HG03064 (cell line): Measurements from ENCODE around the gene OR10A4.
"Not testable (repeated sequence)": the region's sequence is repeated elsewhere in the genome, so short reads cannot be mapped to it uniquely, and the experiment has no call there.

Source experiments
- ATAC-seq: cut with Tn5 transposase; IDR thresholded peaks from one replicate; pipeline ENCODE4 v1.9.1; 2021; ENCODE audit warnings: low read depth; ENCODE audit not compliant: unreplicated experiment

OR10A4 gene

DNA sequence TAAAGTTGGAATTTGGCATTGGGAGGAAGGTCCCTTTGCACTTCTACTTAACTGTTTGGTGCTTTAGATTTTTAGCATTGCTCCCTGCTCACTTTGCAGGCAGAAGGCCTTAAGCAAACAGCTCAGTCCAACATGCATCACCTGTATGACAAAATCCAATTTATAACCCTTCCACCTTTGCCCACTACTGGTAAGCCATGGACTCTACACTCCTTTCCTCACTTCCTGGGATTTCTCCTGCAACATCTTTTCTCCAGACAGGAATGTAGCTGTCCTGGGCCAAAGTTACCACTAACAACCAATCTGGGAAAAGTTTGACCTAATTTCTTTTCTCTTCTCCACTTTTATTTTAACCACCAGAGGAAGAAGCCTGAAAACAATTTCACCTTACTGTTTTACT lies 17.7 kb downstream of the OR10A4 start:
- no peak for ATAC-seq

DNA sequence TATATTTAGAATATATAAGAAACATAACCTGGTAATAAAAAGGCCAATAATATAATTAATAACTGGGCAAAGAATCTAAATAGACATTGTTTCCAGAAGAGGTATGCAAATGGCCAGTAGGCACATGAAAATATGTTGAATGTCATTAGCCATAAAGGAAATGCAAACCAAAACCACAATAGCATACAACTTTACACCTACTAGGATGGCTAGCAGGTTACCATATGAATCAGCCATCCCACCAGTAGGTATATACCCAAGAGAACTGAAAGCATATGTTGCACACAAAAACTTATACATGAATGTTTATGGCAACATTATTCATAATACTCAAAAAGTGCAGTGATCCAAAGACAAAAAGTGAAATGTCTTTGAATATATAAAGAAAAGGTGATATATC lies 18.6 kb downstream of the OR10A4 start:
- no peak for ATAC-seq

DNA sequence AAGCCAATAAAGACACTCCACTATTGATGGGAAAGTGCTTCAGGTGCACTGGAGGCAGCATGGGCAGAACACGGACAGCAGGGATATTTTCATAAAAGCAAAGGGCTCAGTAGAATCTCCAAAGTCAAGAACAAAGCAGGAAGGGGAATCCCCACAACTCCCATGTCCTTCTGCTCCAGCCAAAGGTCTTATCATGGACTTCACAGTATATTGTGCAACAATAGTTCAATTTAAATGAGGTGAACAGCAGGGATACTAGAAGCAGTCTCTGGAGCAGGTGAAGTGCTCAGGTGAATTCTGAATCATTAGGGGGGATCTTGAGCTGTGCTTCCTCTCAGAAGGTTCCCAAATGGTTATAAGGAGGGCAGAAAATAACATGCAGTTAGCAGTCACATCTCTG lies 22.5 kb downstream of the OR10A4 start:
- no peak for ATAC-seq

DNA sequence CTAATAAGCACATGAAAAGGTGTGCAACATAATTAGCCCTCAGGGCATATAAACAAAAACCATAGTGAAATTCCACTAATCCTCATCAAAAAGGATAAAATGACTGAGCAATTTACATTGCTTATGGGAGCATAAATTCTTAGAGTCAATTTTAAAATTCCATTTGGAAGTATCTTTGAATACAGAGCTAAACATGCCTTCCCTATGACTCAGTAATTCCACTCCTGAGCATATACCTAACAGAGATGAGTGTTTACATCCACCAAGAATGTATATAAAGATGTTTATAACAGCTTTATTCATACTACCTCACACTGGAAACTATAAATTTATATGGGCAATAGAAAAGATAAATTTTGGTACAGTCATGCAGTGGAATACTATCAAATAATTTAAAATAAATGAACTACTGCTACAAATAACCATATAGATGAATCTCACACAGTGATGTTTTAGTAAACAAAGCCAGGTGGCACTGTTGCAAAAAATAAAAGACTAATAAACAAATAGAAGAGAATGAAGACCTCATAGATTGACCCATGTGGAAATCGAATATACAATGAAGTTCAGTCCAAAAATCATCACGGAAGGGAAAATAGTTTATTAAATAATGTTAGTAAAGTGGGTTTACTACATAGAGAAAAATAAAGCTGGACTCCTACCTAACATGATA lies 24.0 kb downstream of the OR10A4 start:
- no peak for ATAC-seq

DNA sequence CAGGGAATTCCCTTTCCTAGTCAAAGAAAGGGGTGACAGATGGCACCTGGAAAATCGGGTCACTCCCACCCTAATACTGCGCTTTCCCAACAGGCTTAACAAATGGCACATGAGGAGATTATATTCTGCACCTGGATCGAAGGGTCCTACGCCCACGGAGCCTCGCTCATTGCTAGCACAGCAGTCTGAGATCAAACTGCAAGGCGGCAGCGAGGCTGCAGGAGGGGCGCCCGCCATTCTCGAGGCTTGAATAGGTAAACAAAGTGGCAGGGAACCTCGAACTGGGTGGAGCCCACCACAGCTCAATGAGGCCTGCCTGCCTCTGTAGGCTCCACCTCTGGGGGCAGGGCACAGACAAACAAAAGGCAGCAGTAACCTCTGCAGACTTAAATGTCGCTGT lies 28.4 kb downstream of the OR10A4 start:
- ATAC-seq, result not testable (repeated sequence)

DNA sequence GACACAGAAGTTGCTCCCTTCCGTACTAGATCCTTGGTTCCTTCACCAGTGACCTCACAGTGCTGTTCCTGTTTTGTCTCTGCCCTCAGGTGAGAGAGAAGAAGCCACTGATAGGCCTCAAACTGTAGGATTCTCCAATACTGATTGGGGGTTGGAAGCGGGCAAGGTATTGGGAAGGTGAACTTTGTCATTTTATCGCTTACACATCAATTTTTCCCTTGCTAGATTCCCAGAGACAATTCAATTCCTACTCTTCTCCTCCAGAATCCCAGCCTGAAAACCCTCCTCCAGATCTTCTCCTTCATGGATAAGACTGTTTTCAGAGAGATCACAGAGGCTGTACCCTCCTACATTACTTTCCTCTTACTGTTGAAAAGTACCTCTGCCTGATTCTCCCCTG lies 35.0 kb downstream of the OR10A4 start:
- no peak for ATAC-seq

DNA sequence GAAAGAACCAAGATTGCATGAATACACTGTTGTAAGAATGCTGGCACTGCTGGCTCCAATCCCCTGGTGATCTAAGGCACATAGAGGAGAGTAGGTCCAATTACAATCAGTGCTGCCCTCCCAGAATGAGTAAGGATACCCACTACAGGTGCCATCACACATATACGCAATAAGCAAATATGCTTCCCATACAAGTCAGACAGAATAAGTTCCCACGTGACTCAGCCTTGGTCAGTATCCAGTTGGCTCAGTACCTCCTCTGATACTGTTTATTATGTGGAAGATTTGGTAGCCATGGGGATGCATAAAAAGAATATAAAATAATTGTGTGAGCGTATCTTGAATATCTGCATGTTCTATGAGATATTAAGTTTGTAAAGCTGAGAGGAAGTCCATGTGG lies 35.5 kb downstream of the OR10A4 start:
- ATAC-seq, result no peak

DNA sequence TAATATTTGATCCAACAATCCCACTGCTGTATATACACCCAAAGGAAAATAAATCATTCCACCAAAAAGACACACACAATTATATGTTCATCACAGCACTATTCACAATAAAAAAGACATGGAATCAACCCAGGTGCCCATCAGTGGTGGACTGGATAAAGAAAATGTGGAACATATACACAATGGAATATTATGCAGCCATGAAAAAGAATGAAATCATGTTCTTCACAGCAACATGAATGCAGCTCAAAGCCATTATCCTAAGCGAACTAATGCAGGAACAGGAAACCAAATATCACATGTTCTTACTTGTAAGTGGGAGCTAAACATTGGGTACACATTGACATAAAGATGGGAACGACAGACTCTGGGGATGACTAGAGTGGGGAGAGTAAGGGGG lies 43.3 kb downstream of the OR10A4 start:
- no peak for ATAC-seq

DNA sequence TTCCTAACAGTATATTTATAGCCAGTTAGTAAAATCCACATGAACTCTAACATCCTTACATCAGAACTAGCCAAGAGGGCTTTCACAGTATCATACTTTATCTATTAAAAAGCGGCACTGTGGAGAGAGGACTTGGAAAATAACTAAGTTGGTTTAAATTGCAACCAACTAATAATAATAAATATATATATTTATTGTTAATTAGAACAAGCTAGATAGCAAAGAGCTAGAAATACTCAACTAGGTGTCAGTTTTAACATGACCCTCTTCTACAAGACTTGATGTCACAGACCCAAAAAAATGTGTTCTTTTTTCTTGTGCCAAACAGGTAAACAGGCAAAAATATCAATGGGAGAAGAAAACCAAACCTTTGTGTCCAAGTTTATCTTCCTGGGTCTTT lies 44.3 kb downstream of the OR10A4 start, which contains the start of gene OR2D3:
TSS of gene OR2D3 (plus strand) at position 301 of the 400 bp plus-strand sequence. CDS start at position 301, 0 bp downstream.
- ATAC-seq, result no peak

DNA sequence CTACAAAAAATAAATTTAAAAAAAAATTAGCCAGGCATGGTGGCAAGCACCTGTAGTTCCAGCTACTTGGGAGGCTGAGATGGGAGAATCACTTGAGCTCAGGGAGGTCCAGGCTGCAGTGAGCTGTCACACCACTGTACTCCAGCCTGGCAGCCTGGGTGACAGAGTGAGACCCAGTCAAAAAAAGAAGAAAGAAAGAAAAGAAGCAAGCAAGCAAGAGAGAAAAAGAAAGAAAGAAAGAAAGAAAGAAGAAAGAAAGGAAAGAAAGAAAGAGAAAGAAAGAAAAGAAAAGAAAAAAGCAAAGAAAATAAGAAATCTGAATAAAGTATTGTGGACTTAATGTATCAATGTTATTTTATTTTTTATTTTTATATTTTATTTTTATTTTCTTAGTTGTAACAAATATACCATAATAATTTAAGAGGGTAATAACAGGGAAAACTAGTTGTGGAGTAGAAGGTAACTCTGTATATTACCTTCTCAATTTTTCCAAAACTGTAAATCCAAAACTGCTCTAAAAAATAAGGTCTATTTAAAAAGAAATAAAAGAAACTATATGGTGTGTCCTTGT lies 48.7 kb downstream of the OR10A4 start:
- ATAC-seq, result no peak

DNA sequence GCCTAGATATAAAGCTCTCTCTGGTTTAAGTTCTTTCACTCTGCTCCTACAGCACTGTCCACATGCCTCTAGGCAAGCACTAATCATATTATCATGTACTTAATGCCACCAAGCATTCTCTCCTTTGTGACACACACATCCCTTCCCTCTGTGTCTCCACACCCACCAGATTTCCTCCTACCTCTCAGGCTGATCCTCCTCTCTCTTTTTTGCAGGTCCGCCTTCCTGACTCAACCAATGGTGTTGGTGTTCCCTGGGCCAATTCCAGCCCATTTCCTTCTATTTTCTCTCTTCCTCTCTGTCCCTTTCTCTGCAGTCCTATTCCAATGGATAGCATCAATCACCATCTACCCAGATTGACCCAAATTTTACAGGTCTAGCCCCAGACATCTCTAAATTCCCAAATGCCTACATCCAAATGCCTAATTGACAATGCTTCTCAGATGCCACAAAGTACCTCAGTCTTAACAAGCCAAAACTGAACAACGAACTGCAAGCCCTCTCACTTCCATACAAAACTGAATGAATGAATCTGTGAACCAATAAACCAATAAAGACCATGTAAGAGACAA lies 49.3 kb downstream of the OR10A4 start:
- no peak for ATAC-seq

DNA sequence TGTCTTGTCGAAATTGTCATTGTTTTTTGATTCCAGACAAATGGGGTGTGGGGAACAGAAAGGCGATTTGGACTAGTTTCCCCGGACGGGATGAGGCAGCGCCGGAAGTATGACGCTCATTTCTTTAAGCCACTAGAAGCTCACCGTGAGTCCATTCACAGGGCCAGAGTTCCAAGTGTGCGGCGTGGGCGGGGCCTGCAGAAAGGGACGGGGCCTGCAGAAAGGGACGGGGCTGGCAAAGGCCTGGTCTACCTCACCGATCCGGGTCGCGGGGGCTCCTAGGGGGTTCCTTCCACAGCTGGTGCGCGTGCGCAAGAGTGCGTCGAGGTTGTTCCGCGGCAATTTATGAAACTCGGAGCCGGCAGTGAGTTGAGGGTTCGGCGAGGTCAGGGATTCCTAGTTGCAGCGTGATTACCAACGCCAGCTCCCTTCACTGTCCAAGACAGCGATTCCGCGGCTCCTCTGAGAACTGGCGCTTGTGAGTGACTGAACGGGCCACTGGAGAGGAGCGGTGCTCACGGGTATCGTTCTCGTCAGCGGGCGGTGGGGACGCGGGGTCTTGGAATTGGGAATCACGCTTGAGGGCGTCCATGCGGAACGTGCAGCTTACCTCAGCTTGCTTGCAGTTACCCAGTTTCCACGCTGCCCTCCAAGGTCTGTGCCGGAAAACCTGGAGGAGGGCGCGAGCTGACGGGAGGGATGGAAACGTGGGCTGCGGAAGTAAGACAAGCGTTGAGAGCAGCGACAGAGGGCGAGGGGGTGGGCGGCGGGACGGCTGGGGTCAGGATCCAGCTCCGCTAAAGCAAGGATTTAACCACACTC lies 50.0 kb downstream of the OR10A4 start, which contains the start of gene ZNF215:
TSS of gene ZNF215 (plus strand) at position 219 of the 822 bp plus-strand sequence. CDS start 5,847 bp downstream, outside the sequence.
- peak; percentile 66 for ATAC-seq

DNA sequence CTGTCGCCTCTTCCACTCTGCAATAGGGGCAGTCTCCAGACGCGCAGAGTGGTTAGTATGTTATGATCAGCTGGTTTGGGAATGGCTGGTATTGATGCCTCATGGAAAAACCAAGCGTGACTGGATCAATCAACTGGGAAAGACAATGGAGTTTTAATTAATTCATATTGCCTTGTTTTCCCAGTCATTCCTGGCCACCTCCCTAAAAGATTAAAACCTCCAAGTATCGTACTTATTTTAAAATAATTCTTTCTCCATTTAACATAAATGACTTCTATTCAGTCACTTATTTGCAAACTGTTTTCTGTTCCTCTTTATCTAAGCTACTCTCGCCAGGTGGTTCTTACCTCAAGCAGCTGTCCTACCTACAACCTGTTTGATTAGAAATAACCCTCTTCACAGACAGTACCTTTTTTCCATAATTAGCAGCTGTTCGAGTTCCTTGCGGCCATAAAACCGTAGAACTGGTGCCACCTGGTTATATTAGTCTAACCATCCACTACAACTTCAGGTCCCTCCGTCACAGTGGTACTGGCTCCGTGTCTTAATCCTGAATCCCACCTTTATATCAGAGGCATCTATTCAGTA lies 50.7 kb downstream of the OR10A4 start:
- no peak for ATAC-seq
